Brain microvascular endothelial cell (primary cell): ENCODE data around the gene RAB38.

ENCODE experiments used
- DNase-seq: peaks from one replicate; pipeline ENCODE4 v3.0.0-alpha.2; 2020
- H3K27ac ChIP-seq: fragments of 250-450 bp; sonication (Bioruptor Pico); 2 replicates; pipeline ENCODE4 v1.5.1; 2020; ENCODE audit warnings: mild to moderate bottlenecking, moderate library complexity
- H3K27me3 ChIP-seq: fragments of 250-450 bp; sonication (Bioruptor Pico); replicated peaks from 2 replicates; pipeline ENCODE4 v1.5.1; 2020; ENCODE audit warnings: mild to moderate bottlenecking
- H3K36me3 ChIP-seq: fragments of 250-450 bp; sonication (Bioruptor Pico); replicated peaks from 2 replicates; pipeline ENCODE4 v1.5.1; 2020; ENCODE audit warnings: mild to moderate bottlenecking
- H3K4me3 ChIP-seq: 2 replicates; pipeline ENCODE4 v1.5.1; 2011; ENCODE audit warnings: low read depth, mild to moderate bottlenecking, control low read depth, low read length, moderate library complexity
- CTCF ChIP-seq: IDR thresholded peaks from 2 replicates; pipeline ENCODE4 v1.5.1; 2011; ENCODE audit warnings: low read depth, mild to moderate bottlenecking, moderate library complexity, low read length, control low read depth, inconsistent platforms; ENCODE audit errors: missing control alignments
- in situ Hi-C: cut with HindIII; loops from 2 replicates; pipeline ENCODE4 v1.10.0; 2017; ENCODE audit warnings: low sequenced_read_pairs, low pct_ligation_motif_present

Gene RAB38

GRCh38 chr11:88122956-88123355 is 52.3 kb downstream of the RAB38 start:
- in situ Hi-C loops = no loop called here
- H3K4me3 ChIP-seq = no peak overlapping the region
- H3K36me3 ChIP-seq = no peaks in the 10 kb centered on the region
- no peak for TF ChIP-seq CTCF
- no peaks in the 10 kb centered on the region for H3K27me3 ChIP-seq
- DNase-seq = no peak
- no peak overlapping the region for H3K27ac ChIP-seq

DNA sequence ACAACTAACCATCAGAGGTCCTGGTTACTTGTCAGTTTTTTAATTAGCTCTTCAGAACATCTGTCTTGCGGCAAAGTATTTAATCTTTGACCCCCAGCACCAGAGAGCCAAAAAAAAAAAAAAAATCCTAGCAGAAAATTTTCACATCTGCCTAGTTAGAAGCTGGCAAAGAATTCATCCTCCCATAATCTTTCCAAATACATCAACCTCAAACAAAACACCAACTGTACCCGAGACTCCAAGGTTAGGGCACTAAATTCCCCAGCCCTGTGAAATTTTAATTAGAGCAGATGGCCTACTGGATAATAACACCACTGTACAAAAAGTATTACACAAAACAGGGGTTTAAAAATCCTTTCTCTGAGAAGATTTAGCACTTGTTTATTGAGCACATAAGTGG is 55.7 kb downstream of the RAB38 start:
- TF ChIP-seq CTCF = no peak
- no peak overlapping the region for H3K27ac ChIP-seq
- no peak overlapping the region for H3K4me3 ChIP-seq
- no peak for DNase-seq
- H3K36me3 ChIP-seq = no peaks in the 10 kb centered on the region
- no peaks in the 10 kb centered on the region for H3K27me3 ChIP-seq
- in situ Hi-C loops = no loop called here

GRCh38 chr11:88117281-88117858 is 57.9 kb downstream of the RAB38 start:
- Histone ChIP-seq H3K27me3 (no peaks in the 10 kb centered on the region), H3K4me3 (no peak overlapping the region), H3K36me3 (no peaks in the 10 kb centered on the region), H3K27ac (no peak overlapping the region)
- TF ChIP-seq CTCF = no peak
- DNase-seq = no peak
- in situ Hi-C loops = no loop called here

- no peak overlapping the region for H3K27ac ChIP-seq
- in situ Hi-C loops = no loop called here
- TF ChIP-seq CTCF = no peak
- no peaks in the 10 kb centered on the region for H3K36me3 ChIP-seq
- no peaks in the 10 kb centered on the region for H3K27me3 ChIP-seq
- H3K4me3 ChIP-seq = no peak overlapping the region
- DNase-seq = no peak
Measured at GRCh38 chr11:88115828-88116755, 59.2 kb downstream of the RAB38 start.

GRCh38 chr11:88114486-88115045 is 60.7 kb downstream of the RAB38 start:
- in situ Hi-C loops = no loop called here
- no peak for DNase-seq
- H3K27ac ChIP-seq = no peak overlapping the region
- no peaks in the 10 kb centered on the region for H3K27me3 ChIP-seq
- TF ChIP-seq CTCF = no peak
- no peaks in the 10 kb centered on the region for H3K36me3 ChIP-seq
- no peak overlapping the region for H3K4me3 ChIP-seq
